ENCODE measurements around the gene MEI1.

The MEI1 gene

DNA sequence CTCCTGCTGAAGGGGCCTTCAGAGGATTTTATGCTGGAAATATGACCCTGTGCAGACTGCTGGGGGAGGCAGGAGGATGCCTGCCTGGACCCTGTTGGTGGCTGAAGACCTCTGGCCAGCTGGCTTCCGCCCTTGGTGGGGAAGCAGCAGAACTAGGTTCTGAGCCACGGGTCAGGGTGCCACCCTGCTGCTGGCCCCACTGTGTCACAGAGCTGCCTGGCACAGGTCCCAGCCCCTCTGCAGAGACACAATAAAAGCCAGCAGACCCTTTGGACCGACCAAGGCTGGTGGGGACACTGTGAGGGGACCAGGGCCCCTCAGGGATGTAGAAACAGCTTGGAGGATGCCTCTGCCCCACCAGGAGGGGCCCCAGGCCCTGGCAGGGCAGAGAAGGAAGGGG, 126.7 kb downstream of the MEI1 start:
- TF ChIP-seq, protein P1, sequence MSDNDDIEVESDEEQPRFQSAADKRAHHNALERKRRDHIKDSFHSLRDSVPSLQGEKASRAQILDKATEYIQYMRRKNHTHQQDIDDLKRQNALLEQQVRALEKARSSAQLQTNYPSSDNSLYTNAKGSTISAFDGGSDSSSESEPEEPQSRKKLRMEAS (IDR thresholded peaks at IDR 0.05) = no peak
- no peak for TF ChIP-seq EP300 (IDR thresholded peaks at IDR 0.05; ENCODE audit: borderline replicate concordance)
- TF ChIP-seq FOXM1 (IDR thresholded peaks at IDR 0.05; ENCODE audit: borderline replicate concordance, low read depth) = no peak
- TF ChIP-seq ZBTB7A (IDR thresholded peaks at IDR 0.05; ENCODE audit: low read depth) = no peak
- TF ChIP-seq TAF1 (IDR thresholded peaks at IDR 0.05; ENCODE audit: low read depth) = no peak
- TF ChIP-seq TEAD4 (IDR thresholded peaks at IDR 0.05) = no peak
- TF ChIP-seq TCF12 (IDR thresholded peaks at IDR 0.05; ENCODE audit: low read depth) = no peak
- no peak for TF ChIP-seq USF1 (IDR thresholded peaks at IDR 0.05)
- no peak for TF ChIP-seq YY1 (IDR thresholded peaks at IDR 0.05; ENCODE audit: low read depth)
- no peak for TF ChIP-seq NFIC (IDR thresholded peaks at IDR 0.05)
- TF ChIP-seq RAD21 (IDR thresholded peaks at IDR 0.05; ENCODE audit: low read depth) = no peak
- no peak for TF ChIP-seq CEBPB (IDR thresholded peaks at IDR 0.05)
- TF ChIP-seq EGR1 (IDR thresholded peaks at IDR 0.05) = no peak
- no peak for TF ChIP-seq REST (IDR thresholded peaks at IDR 0.05; ENCODE audit: low read depth)
- no peak for TF ChIP-seq CREB1 (IDR thresholded peaks at IDR 0.05; ENCODE audit: low read depth)

DNA sequence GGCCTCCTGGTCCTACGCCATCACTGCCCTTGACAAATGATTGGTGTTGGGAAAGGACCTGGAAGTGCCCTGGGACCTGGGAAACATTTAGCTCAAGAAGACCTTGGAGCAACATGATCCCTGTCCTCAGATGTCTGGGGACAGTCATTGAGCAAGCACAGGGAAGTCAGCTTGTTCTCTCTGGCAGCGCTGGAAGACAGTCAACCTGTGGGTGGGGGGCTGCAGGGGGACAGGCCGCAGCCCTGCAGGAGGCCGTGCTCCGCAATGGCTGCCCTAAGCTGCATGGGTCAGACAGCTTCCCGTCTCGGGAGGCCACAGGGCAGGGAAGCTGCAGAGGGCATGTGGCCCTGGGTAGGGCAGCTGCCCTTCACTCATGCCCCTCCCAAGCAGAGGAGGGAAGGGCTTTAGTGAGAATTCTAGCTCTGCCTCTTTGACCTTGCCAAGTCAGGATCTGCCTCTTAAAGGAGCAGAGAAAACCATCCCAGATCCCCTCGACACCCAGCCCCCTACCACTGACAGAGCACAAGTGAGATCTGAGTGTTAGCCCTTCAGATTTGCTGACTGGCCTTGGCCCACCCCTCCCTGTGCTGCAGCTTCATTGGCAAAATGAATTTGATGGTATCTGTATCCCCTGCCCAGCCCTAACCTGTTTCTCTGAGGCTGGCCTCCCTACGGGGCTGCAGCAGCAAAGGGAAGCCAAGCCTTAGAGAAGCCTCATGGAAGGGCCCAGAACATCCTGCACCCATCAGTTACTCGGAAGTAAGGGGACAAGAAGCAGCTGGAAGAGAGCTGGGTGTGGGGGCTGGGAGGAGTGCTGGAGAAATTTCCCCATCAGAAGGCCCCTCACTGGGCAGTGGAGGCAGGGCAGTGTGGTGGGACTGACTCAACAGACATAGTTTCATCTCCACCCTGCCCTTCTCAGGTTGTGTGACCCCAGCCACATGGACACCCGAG, 127.4 kb downstream of the MEI1 start:
- no peak for TF ChIP-seq CREB1 (IDR thresholded peaks at IDR 0.05; ENCODE audit: low read depth)
- no peak for TF ChIP-seq YY1 (IDR thresholded peaks at IDR 0.05; ENCODE audit: low read depth)
- TF ChIP-seq TCF12 (IDR thresholded peaks at IDR 0.05; ENCODE audit: low read depth) = no peak
- TF ChIP-seq NFIC (IDR thresholded peaks at IDR 0.05) = no peak
- no peak for TF ChIP-seq ZBTB7A (IDR thresholded peaks at IDR 0.05; ENCODE audit: low read depth)
- TF ChIP-seq EP300 (IDR thresholded peaks at IDR 0.05; ENCODE audit: borderline replicate concordance) = no peak
- TF ChIP-seq RAD21 (IDR thresholded peaks at IDR 0.05; ENCODE audit: low read depth) = no peak
- TF ChIP-seq REST (IDR thresholded peaks at IDR 0.05; ENCODE audit: low read depth) = no peak
- TF ChIP-seq USF1 (IDR thresholded peaks at IDR 0.05) = no peak
- no peak for TF ChIP-seq FOXM1 (IDR thresholded peaks at IDR 0.05; ENCODE audit: borderline replicate concordance, low read depth)
- TF ChIP-seq, protein P1 (IDR thresholded peaks at IDR 0.05) = no peak
- TF ChIP-seq TAF1 (IDR thresholded peaks at IDR 0.05; ENCODE audit: low read depth) = no peak
- TF ChIP-seq EGR1 (IDR thresholded peaks at IDR 0.05) = no peak
- no peak for TF ChIP-seq TEAD4 (IDR thresholded peaks at IDR 0.05)
- no peak for TF ChIP-seq CEBPB (IDR thresholded peaks at IDR 0.05)

GRCh38 chr22:41827671-41828070, 128.4 kb downstream of the MEI1 start:
- TF ChIP-seq YY1 (IDR thresholded peaks at IDR 0.05; ENCODE audit: low read depth) (no peak), FOXM1 (IDR thresholded peaks at IDR 0.05; ENCODE audit: borderline replicate concordance, low read depth) (no peak), REST (IDR thresholded peaks at IDR 0.05; ENCODE audit: low read depth) (no peak), EP300 (IDR thresholded peaks at IDR 0.05; ENCODE audit: borderline replicate concordance) (no peak), RAD21 (IDR thresholded peaks at IDR 0.05; ENCODE audit: low read depth) (no peak), TEAD4 (IDR thresholded peaks at IDR 0.05) (no peak), TCF12 (IDR thresholded peaks at IDR 0.05; ENCODE audit: low read depth) (no peak), USF1 (IDR thresholded peaks at IDR 0.05) (no peak), TAF1 (IDR thresholded peaks at IDR 0.05; ENCODE audit: low read depth) (no peak), NFIC (IDR thresholded peaks at IDR 0.05) (no peak), EGR1 (IDR thresholded peaks at IDR 0.05) (no peak), CREB1 (IDR thresholded peaks at IDR 0.05; ENCODE audit: low read depth) (no peak), ZBTB7A (IDR thresholded peaks at IDR 0.05; ENCODE audit: low read depth) (no peak), CEBPB (IDR thresholded peaks at IDR 0.05) (no peak)
- TF ChIP-seq, protein P1 (IDR thresholded peaks at IDR 0.05) = no peak

Data from Ishikawa (cell line).